CD4-positive, CD25-positive, alpha-beta regulatory T cell (primary cell): ENCODE data around the gene S1PR4. TPM values are rescaled to one million over a fixed set of nuclear protein-coding genes. Genes with fewer than 3 reads are reported as not detected.
"Not testable (repeated sequence)": the region's sequence is repeated elsewhere in the genome, so short reads cannot be mapped to it uniquely, and the experiment has no call there.

Experiments used
- ATAC-seq, 2 donors: fragments of 150-1000 bp; cut with Tn5 transposase; one replicate each; pipeline ENCODE4 v1.10.0; 2021; ENCODE audit warnings: low read depth in 2 of 2, moderate number of reproducible peaks in 2 of 2, moderate library complexity in 1 of 2
- DNase-seq, 3 donors: peaks; one replicate each; pipeline versions ENCODE4 v3.0.0 to v3.0.0-alpha.2; 2012 to 2022; ENCODE audit warnings: mixed read lengths in 1 of 3
- H3K27ac ChIP-seq: one replicate; pipeline ENCODE4 v1.7.0; 2013; ENCODE audit warnings: mild to moderate bottlenecking, low read length; ENCODE audit not compliant: insufficient read depth, poor library complexity, severe bottlenecking
- H3K27me3 ChIP-seq: one replicate; pipeline ENCODE4 v1.7.0; 2013; ENCODE audit warnings: low read length; ENCODE audit not compliant: control insufficient read depth, insufficient read depth
- H3K36me3 ChIP-seq: one replicate; pipeline ENCODE4 v1.7.0; 2013; ENCODE audit warnings: mild to moderate bottlenecking, low read length, moderate library complexity; ENCODE audit not compliant: control insufficient read depth, insufficient read depth
- H3K4me1 ChIP-seq: 2 replicates; pipeline ENCODE4 v1.7.0; 2013; ENCODE audit warnings: mild to moderate bottlenecking, low read length; ENCODE audit not compliant: insufficient read depth, control insufficient read depth, poor library complexity, severe bottlenecking
- H3K4me3 ChIP-seq: one replicate; pipeline ENCODE4 v1.7.0; 2013; ENCODE audit warnings: low read depth, mild to moderate bottlenecking, low read length, moderate library complexity
- H3K9me3 ChIP-seq, 2 experiments: 1 replicate in 1 of 2; 2 replicates in 1 of 2; pipeline ENCODE4 v1.7.0; 2013; ENCODE audit warnings: low read length in 2 of 2, mild to moderate bottlenecking in 1 of 2, moderate library complexity in 1 of 2; ENCODE audit not compliant: control insufficient read depth in 2 of 2
- H3K27ac Mint-ChIP-seq, 3 donors: one replicate each; pipeline ENCODE4 v1.8.0; 2020 to 2022; ENCODE audit warnings: mild to moderate bottlenecking in 3 of 3, mixed read lengths in 3 of 3, moderate library complexity in 2 of 3
- H3K27me3 Mint-ChIP-seq: one replicate; pipeline ENCODE4 v1.8.0; 2022; ENCODE audit warnings: mild to moderate bottlenecking, mixed read lengths
- H3K36me3 Mint-ChIP-seq: one replicate; pipeline ENCODE4 v1.8.0; 2020; ENCODE audit warnings: mixed read lengths
- H3K4me1 Mint-ChIP-seq, 4 donors: one replicate each; pipeline ENCODE4 v1.8.0; 2020 to 2022; ENCODE audit warnings: mixed read lengths in 4 of 4, mild to moderate bottlenecking in 1 of 4
- H3K4me3 Mint-ChIP-seq, 4 donors: one replicate each; pipeline ENCODE4 v1.8.0; 2020 to 2022; ENCODE audit warnings: mild to moderate bottlenecking in 4 of 4, mixed read lengths in 4 of 4, moderate library complexity in 3 of 4
- H3K9me3 Mint-ChIP-seq, 7 donors: one replicate each; pipeline ENCODE4 v1.8.0; 2020 to 2022; ENCODE audit warnings: mixed read lengths in 7 of 7, mild to moderate bottlenecking in 3 of 7, moderate library complexity in 2 of 7
- polyA plus RNA-seq, 4 donors: library from polyadenylated mRNA; unstranded; fragments of 300-500 nt; fragmentation: Illumina TruSeq; gene quantifications; one replicate each; pipeline ENCODE4 v1.2.3, GENCODE V29; 2021
- total RNA-seq: library from RNA; stranded (reverse); gene quantifications from one replicate; pipeline ENCODE4 v1.2.3, GENCODE V29; 2022

Gene S1PR4
- total and polyA plus RNA-seq, 5 donors from 2014 or later, result 159 to 902 (median 715) TPM

- DNase-seq (no peak), ATAC-seq (no peak)
- no peak overlapping the region for H3K4me3 ChIP-seq
- no peaks in the 10 kb centered on the region for H3K27me3 ChIP-seq
- no peaks in the 10 kb centered on the region for H3K4me1 Mint-ChIP-seq
- peaks cover 0 to 2% (median 0%) of the 10 kb centered on the region in 7 donors for H3K9me3 Mint-ChIP-seq
- H3K27ac Mint-ChIP-seq, result no peak overlapping the region
- H3K27me3 Mint-ChIP-seq, result no peaks in the 10 kb centered on the region
- peaks cover 13% of the 10 kb centered on the region for H3K36me3 Mint-ChIP-seq
- H3K27ac ChIP-seq, result no peak overlapping the region
- peaks cover 3% of the 10 kb centered on the region for H3K36me3 ChIP-seq
- no peaks in the 10 kb centered on the region for H3K4me1 ChIP-seq
- no peaks in the 10 kb centered on the region for H3K9me3 ChIP-seq
- no peak overlapping the region for H3K4me3 Mint-ChIP-seq
Observed at GRCh38 chr19:3196064-3196932, 17.7 kb downstream of the S1PR4 start.

GRCh38 chr19:3196933-3197205, 18.3 kb downstream of the S1PR4 start:
- Histone ChIP-seq H3K36me3 (peaks cover 3% of the 10 kb centered on the region), H3K4me3 (no peak overlapping the region), H3K9me3 (no peaks in the 10 kb centered on the region), H3K27ac (no peak overlapping the region), H3K27me3 (no peaks in the 10 kb centered on the region), H3K4me1 (no peaks in the 10 kb centered on the region)
- peaks cover 0 to 2% (median 0%) of the 10 kb centered on the region in 7 donors for H3K9me3 Mint-ChIP-seq
- H3K4me1 Mint-ChIP-seq, result no peaks in the 10 kb centered on the region
- H3K27ac Mint-ChIP-seq, result no peak overlapping the region
- peaks cover 13% of the 10 kb centered on the region for H3K36me3 Mint-ChIP-seq
- no peak overlapping the region for H3K4me3 Mint-ChIP-seq
- no peaks in the 10 kb centered on the region for H3K27me3 Mint-ChIP-seq
- no peak for ATAC-seq
- no peak for DNase-seq

GRCh38 chr19:3198901-3199700, 20.5 kb downstream of the S1PR4 start:
- Mint-ChIP-seq H3K4me1 (no peaks in the 10 kb centered on the region), H3K9me3 (peaks cover 0 to 2% (median 0%) of the 10 kb centered on the region in 7 donors), H3K36me3 (peaks cover 7% of the 10 kb centered on the region), H3K27me3 (no peaks in the 10 kb centered on the region), H3K4me3 (no peak overlapping the region), H3K27ac (no peak overlapping the region)
- Histone ChIP-seq H3K4me1 (no peaks in the 10 kb centered on the region), H3K4me3 (no peak overlapping the region), H3K27me3 (no peaks in the 10 kb centered on the region), H3K27ac (no peak overlapping the region), H3K36me3 (peaks cover 3% of the 10 kb centered on the region), H3K9me3 (no peaks in the 10 kb centered on the region)
- ATAC-seq (no peak), DNase-seq (no peak)

GRCh38 chr19:3201072-3201700, 22.6 kb downstream of the S1PR4 start:
- H3K36me3 Mint-ChIP-seq, result no peaks in the 10 kb centered on the region

GRCh38 chr19:3201911-3202310, 23.3 kb downstream of the S1PR4 start:
- no peaks in the 10 kb centered on the region for H3K4me1 ChIP-seq
- H3K27me3 Mint-ChIP-seq, result no peaks in the 10 kb centered on the region
- no peak overlapping the region for H3K27ac Mint-ChIP-seq
- peaks cover 0 to 2% (median 0%) of the 10 kb centered on the region in 7 donors for H3K9me3 Mint-ChIP-seq
- no peak overlapping the region for H3K4me3 ChIP-seq
- H3K4me1 Mint-ChIP-seq, result no peaks in the 10 kb centered on the region
- H3K9me3 ChIP-seq, result no peaks in the 10 kb centered on the region
- no peaks in the 10 kb centered on the region for H3K27me3 ChIP-seq
- DNase-seq, result no peak
- H3K27ac ChIP-seq, result no peak overlapping the region
- H3K36me3 Mint-ChIP-seq, result no peaks in the 10 kb centered on the region
- ATAC-seq, result no peak
- no peak overlapping the region for H3K4me3 Mint-ChIP-seq
- peaks cover 10% of the 10 kb centered on the region for H3K36me3 ChIP-seq

More at GRCh38 chr19:3201072-3201700, 22.6 kb downstream of the S1PR4 start:
- Mint-ChIP-seq H3K27ac (no peak overlapping the region), H3K4me3 (no peak overlapping the region), H3K4me1 (no peaks in the 10 kb centered on the region), H3K9me3 (peaks cover 0 to 2% (median 0%) of the 10 kb centered on the region in 7 donors), H3K27me3 (no peaks in the 10 kb centered on the region)
- Histone ChIP-seq H3K9me3 (no peaks in the 10 kb centered on the region), H3K27ac (no peak overlapping the region), H3K27me3 (no peaks in the 10 kb centered on the region), H3K36me3 (peaks cover 10% of the 10 kb centered on the region), H3K4me3 (no peak overlapping the region), H3K4me1 (no peaks in the 10 kb centered on the region)
- ATAC-seq (no peak), DNase-seq (no peak)

GRCh38 chr19:3202346-3202745, 23.8 kb downstream of the S1PR4 start:
- ATAC-seq (no peak), DNase-seq (no peak)
- Histone ChIP-seq H3K36me3 (peaks cover 12% of the 10 kb centered on the region), H3K27ac (no peak overlapping the region), H3K4me1 (no peaks in the 10 kb centered on the region), H3K27me3 (no peaks in the 10 kb centered on the region), H3K4me3 (no peak overlapping the region), H3K9me3 (no peaks in the 10 kb centered on the region)
- Mint-ChIP-seq H3K4me1 (no peaks in the 10 kb centered on the region), H3K36me3 (no peaks in the 10 kb centered on the region), H3K27me3 (no peaks in the 10 kb centered on the region), H3K4me3 (no peak overlapping the region), H3K9me3 (no peaks in the 10 kb centered on the region), H3K27ac (peak overlapping the region in 1 of 3 donors; percentile 56)

- H3K27ac Mint-ChIP-seq, H3K4me3 ChIP-seq, H3K4me3 Mint-ChIP-seq, H3K27me3 ChIP-seq, H3K4me1 Mint-ChIP-seq, H3K9me3 ChIP-seq, H3K27ac ChIP-seq, H3K4me1 ChIP-seq, ATAC-seq, DNase-seq, H3K36me3 Mint-ChIP-seq, H3K9me3 Mint-ChIP-seq, H3K27me3 Mint-ChIP-seq: not testable (repeated sequence)
- peaks cover 13% of the 10 kb centered on the region for H3K36me3 ChIP-seq
Observed at GRCh38 chr19:3202895-3203294, 24.3 kb downstream of the S1PR4 start.
